IMR-90 (cell line): ENCODE measurements around the gene FBXL13. TPM values are rescaled to one million over a fixed set of nuclear protein-coding genes. Genes with fewer than 3 reads are reported as not detected.
"Not testable (repeated sequence)": the region's sequence is repeated elsewhere in the genome, so short reads cannot be mapped to it uniquely, and the experiment has no call there.

Source experiments
- ATAC-seq: fragments of 200-7000 bp; cut with Tn5 transposase; 2 replicates; pipeline ENCODE4 v1.9.1; 2020; ENCODE audit warnings: low read depth, mild to moderate bottlenecking, moderate library complexity
- BruUV-seq: library from RNA; stranded (reverse); fragments of 400-500 nt; replicated peaks from 2 replicates; lab custom pipeline; 2021; lab: Mats Ljungman, UMichigan
- CTCF ChIA-PET: fragments of 300-600 bp; formaldehyde crosslinking; extraction: SDS; loops from one replicate; lab custom pipeline; 2021; ENCODE audit warnings: antibody characterized with exemption; lab: Yijun Ruan, JAX
- POLR2A ChIA-PET: fragments of 300-600 bp; sonication (Branson Sonifier 250); formaldehyde crosslinking; loops from one replicate; lab custom pipeline; 2022; ENCODE audit warnings: antibody characterized with exemption; ENCODE audit not compliant: unreplicated experiment; lab: Charles Lee
- DNase-seq: peaks from one replicate; pipeline ENCODE4 v3.0.0; 2013
- H2AFZ ChIP-seq: replicated peaks from 2 replicates; pipeline ENCODE3; 2013; ENCODE audit warnings: low read length, mild to moderate bottlenecking; ENCODE audit not compliant: poor library complexity
- H2AK5ac ChIP-seq: 2 replicates; pipeline ENCODE4 v1.6.1; 2013; ENCODE audit warnings: low read depth, low read length, inconsistent platforms
- H2AK9ac ChIP-seq: replicated peaks from 2 replicates; pipeline ENCODE3; 2013; ENCODE audit warnings: mild to moderate bottlenecking, low read depth, low read length, moderate library complexity; ENCODE audit not compliant: poor library complexity
- H2BK120ac ChIP-seq: 2 replicates; pipeline ENCODE4 v1.6.1; 2013; ENCODE audit warnings: low read depth, low read length, inconsistent platforms
- H2BK15ac ChIP-seq: 3 replicates; pipeline ENCODE4 v1.6.1; 2013; ENCODE audit warnings: low read depth, low read length, inconsistent platforms
- H2BK20ac ChIP-seq: 2 replicates; pipeline ENCODE4 v1.6.1; 2013; ENCODE audit warnings: low read depth, mild to moderate bottlenecking, inconsistent platforms, low read length, moderate library complexity
- H2BK5ac ChIP-seq: 2 replicates; pipeline ENCODE4 v1.6.1; 2013; ENCODE audit warnings: mild to moderate bottlenecking, low read depth, low read length, inconsistent platforms; ENCODE audit not compliant: poor library complexity, severe bottlenecking
- H3K14ac ChIP-seq: replicated peaks from 2 replicates; pipeline ENCODE4 v1.6.1; 2013; ENCODE audit warnings: low read depth, low read length, inconsistent platforms
- H3K18ac ChIP-seq: 2 replicates; pipeline ENCODE4 v1.6.1; 2013; ENCODE audit warnings: low read depth, low read length, control low read depth
- H3K23ac ChIP-seq: 2 replicates; pipeline ENCODE4 v1.6.1; 2013; ENCODE audit warnings: low read depth, low read length, inconsistent platforms
- H3K27ac ChIP-seq: 2 replicates; pipeline ENCODE4 v1.5.1; 2013; ENCODE audit warnings: mild to moderate bottlenecking, control low read depth, low read length; ENCODE audit not compliant: insufficient read depth
- H3K27me3 ChIP-seq: 2 replicates; pipeline ENCODE4 v1.6.1; 2013; ENCODE audit warnings: low read length; ENCODE audit not compliant: control insufficient read depth, insufficient read depth
- H3K36me3 ChIP-seq: 2 replicates; pipeline ENCODE4 v1.6.1; 2013; ENCODE audit warnings: low read length, mixed read lengths; ENCODE audit not compliant: control insufficient read depth, insufficient read depth
- H3K4ac ChIP-seq: 2 replicates; pipeline ENCODE4 v1.6.1; 2013; ENCODE audit warnings: low read depth, low read length, inconsistent platforms
- H3K4me1 ChIP-seq: 2 replicates; pipeline ENCODE4 v1.6.1; 2013; ENCODE audit warnings: low read length, mixed read lengths; ENCODE audit not compliant: control insufficient read depth, insufficient read depth
- H3K4me2 ChIP-seq: 2 replicates; pipeline ENCODE4 v1.6.1; 2013; ENCODE audit warnings: low read depth, mild to moderate bottlenecking, control low read depth, low read length, moderate library complexity
- H3K4me3 ChIP-seq: 2 replicates; pipeline ENCODE4 v1.5.1; 2013; ENCODE audit warnings: low read depth, mild to moderate bottlenecking, control low read depth, low read length, moderate library complexity; ENCODE audit not compliant: insufficient read depth
- H3K56ac ChIP-seq: 2 replicates; pipeline ENCODE4 v1.6.1; 2013; ENCODE audit warnings: low read length, inconsistent platforms; ENCODE audit not compliant: insufficient read depth; ENCODE audit errors: extremely low read depth
- H3K79me1 ChIP-seq, 2 experiments: 2 replicates each; pipeline ENCODE4 v1.6.1; 2013; ENCODE audit warnings: low read length in 2 of 2, inconsistent platforms in 1 of 2, low read depth in 1 of 2
- H3K9ac ChIP-seq: 2 replicates; pipeline ENCODE4 v1.6.1; 2013; ENCODE audit warnings: low read depth, low read length, control low read depth
- H3K9me1 ChIP-seq: 2 replicates; pipeline ENCODE4 v1.6.1; 2013; ENCODE audit warnings: low read length, inconsistent platforms; ENCODE audit not compliant: insufficient read depth
- H3K9me3 ChIP-seq: 2 replicates; pipeline ENCODE4 v1.6.1; 2013; ENCODE audit warnings: low read length; ENCODE audit not compliant: control insufficient read depth, insufficient read depth
- H4K20me1 ChIP-seq: 2 replicates; pipeline ENCODE4 v1.6.1; 2013; ENCODE audit warnings: low read length, inconsistent platforms; ENCODE audit not compliant: insufficient read depth
- H4K5ac ChIP-seq: 2 replicates; pipeline ENCODE4 v1.6.1; 2013; ENCODE audit warnings: mild to moderate bottlenecking, low read depth, low read length, control low read depth
- H4K8ac ChIP-seq, 2 experiments: 2 replicates each; pipeline ENCODE4 v1.6.1; 2013; ENCODE audit warnings: low read depth in 2 of 2, low read length in 2 of 2, control low read depth in 1 of 2, inconsistent platforms in 1 of 2
- H4K91ac ChIP-seq: 2 replicates; pipeline ENCODE4 v1.6.1; 2013; ENCODE audit warnings: low read depth, low read length, inconsistent platforms; ENCODE audit not compliant: insufficient read depth
- WGBS, 2 experiments: methylation state at CpG; one replicate each; pipeline versions ENCODE4 v1.1.5 to v1.1.7; 2013; ENCODE audit warnings: missing lambda C conversion rate in 2 of 2; ENCODE audit not compliant: insufficient read length in 1 of 2; ENCODE audit errors: extremely low coverage in 2 of 2; 5-methylcytosine and 5-hydroxymethylcytosine counted together
- dilution Hi-C: fragments of 300-500 bp; cut with HindIII; formaldehyde crosslinking; loops from one replicate; pipeline ENCODE4 v1.14.3; 2018; ENCODE audit warnings: low sequenced_read_pairs; ENCODE audit not compliant: unreplicated experiment
- in situ Hi-C: fragments of 300-500 bp; cut with MboI; formaldehyde crosslinking; loops from 3 replicates; pipeline ENCODE4 v1.14.3; 2019; ENCODE audit warnings: low sequenced_read_pairs, inconsistent platforms, mixed read lengths
- intact Hi-C: fragments of 100-400 bp; cut with micrococcal nuclease; formaldehyde crosslinking; loops from 2 replicates; pipeline ENCODE4 v1.10.0; 2022
- polyA plus RNA-seq, 3 experiments: library from polyadenylated mRNA; depleted of rRNA; stranded (reverse); fragments of >200 nt; gene quantifications; 2 replicates each; pipeline ENCODE4 v1.2.3, GENCODE V29; 2012; ENCODE audit warnings: low replicate concordance in 1 of 3
- total RNA-seq: library from RNA; depleted of rRNA; stranded (reverse); fragments of >200 nt; gene quantifications from 2 replicates; pipeline ENCODE4 v1.2.3, GENCODE V29; 2012

The FBXL13 gene
- total and polyA plus RNA-seq, 2 of the 4 experiments (the other 2 are of a cell fraction): 0.24 to 0.36 TPM

DNA sequence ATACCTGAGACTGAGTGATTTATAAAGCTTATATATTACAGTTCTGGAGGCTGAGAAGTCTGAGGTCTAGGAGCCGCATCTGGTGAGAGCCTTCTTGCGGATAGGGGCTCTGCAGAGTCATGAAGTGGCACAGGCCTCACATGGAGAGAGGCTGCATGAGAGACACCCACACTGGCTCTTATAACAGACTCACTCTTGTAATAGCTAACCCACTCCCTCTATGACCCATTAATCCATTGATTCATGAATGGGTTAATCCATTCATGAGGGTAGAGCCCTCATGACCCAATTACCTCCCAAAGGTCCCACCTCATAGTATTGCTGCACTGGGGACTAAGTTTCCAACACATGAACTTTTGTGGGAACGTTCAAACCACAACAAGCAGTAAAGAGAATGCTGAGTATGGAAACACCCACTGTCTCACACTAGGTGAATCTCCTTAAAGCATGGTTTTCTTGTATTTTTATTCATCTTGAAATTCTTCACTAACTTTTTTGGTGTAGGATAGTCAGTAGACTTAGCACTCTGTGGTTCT is 304.9 kb downstream of the FBXL13 start:
- H3K9me3 ChIP-seq, DNase-seq, dilution Hi-C loops, H3K18ac ChIP-seq, CTCF ChIA-PET, H4K5ac ChIP-seq, H2BK120ac ChIP-seq, ATAC-seq, H3K4me3 ChIP-seq, H2AK9ac ChIP-seq, H3K4ac ChIP-seq, in situ Hi-C loops, H3K27ac ChIP-seq, H2AK5ac ChIP-seq, H3K36me3 ChIP-seq, intact Hi-C loops, H3K14ac ChIP-seq, H3K4me2 ChIP-seq, H3K56ac ChIP-seq, H2AFZ ChIP-seq, H3K79me1 ChIP-seq, H3K4me1 ChIP-seq, H2BK5ac ChIP-seq, POLR2A ChIA-PET, BruUV-seq, H2BK15ac ChIP-seq, H4K20me1 ChIP-seq, H2BK20ac ChIP-seq, H3K9me1 ChIP-seq, H3K9ac ChIP-seq, H4K8ac ChIP-seq, H4K91ac ChIP-seq, H3K23ac ChIP-seq, H3K27me3 ChIP-seq: not testable (repeated sequence)
- WGBS, 2 experiments: no CpG with 5 or more reads among the region's 3 CpGs

DNA sequence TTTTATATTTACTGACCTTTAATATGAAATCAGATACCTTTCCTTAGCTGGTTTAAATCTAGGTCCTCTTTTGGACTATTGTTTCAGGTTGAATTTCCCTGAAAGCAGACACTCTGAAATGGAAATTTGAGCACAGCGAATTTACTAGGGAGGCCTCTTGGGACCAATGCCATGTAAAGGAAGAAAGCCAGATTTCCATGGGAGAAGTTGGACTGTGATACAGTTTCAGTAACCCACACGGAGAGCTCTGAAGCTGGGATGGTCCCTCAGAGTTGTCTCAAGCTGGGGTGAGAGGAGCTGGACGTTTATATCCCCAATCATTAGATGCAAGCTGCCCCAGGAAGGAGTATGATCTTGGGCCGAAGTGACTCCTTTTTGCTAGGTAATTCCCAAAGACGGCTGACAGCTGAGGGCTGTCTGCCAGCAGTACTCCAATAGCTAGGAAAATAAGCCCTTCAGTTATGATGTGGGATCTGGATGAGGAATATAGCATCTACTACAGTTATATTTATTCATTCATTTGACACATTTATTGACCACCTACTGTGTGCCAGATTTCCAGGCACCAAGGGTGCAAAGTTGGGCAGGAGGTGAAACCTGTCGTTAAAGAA is 311.2 kb downstream of the FBXL13 start:
- H3K36me3 ChIP-seq, H3K4me1 ChIP-seq, H2AK9ac ChIP-seq, POLR2A ChIA-PET, H4K20me1 ChIP-seq, dilution Hi-C loops, H3K79me1 ChIP-seq, H3K4me3 ChIP-seq, H2AFZ ChIP-seq, in situ Hi-C loops, CTCF ChIA-PET, BruUV-seq, H3K9me3 ChIP-seq, H3K9me1 ChIP-seq, H3K27me3 ChIP-seq: not testable (repeated sequence)
- peak overlapping the region; percentile 38; the same call in 1 of the 2 replicates for H3K9ac ChIP-seq
- peak overlapping the region; percentile 77 for H3K4me2 ChIP-seq
- no CpG with 5 or more reads among the region's 6 CpGs for WGBS, 2 experiments
- H3K23ac ChIP-seq: 0 out of 2 replicates have a peak overlapping the region, but pooled peaks have one; percentile 8
- peak overlapping the region; percentile 93 for H3K18ac ChIP-seq
- ATAC-seq (peak; percentile 21), DNase-seq (peak; percentile 6)
- H4K5ac ChIP-seq: peak overlapping the region; percentile 89
- peak overlapping the region; percentile 60; the same call in 1 of the 3 replicates for H2BK15ac ChIP-seq
- peak overlapping the region; percentile 81 for H3K14ac ChIP-seq
- H2AK5ac ChIP-seq: peak overlapping the region; percentile 59
- peak overlapping the region; percentile 65 for H3K27ac ChIP-seq
- H4K91ac ChIP-seq: peak overlapping the region; percentile 66; the same call in 1 of the 2 replicates
- intact Hi-C loops: loop anchor here (5.0 kb wide), 1 partner anchor 149 kb away; the partner anchor contains the start of gene LRRC17
- H4K8ac ChIP-seq: peak overlapping the region; percentile 12 to 79; a peak in 3 of 4 replicates
- peak overlapping the region; percentile 81 for H2BK5ac ChIP-seq
- peak overlapping the region; percentile 72 for H3K4ac ChIP-seq
- H2BK120ac ChIP-seq: peak overlapping the region; percentile 88
- H3K56ac ChIP-seq: peak overlapping the region; percentile 32; the same call in 1 of the 2 replicates
- peak overlapping the region; percentile 86 for H2BK20ac ChIP-seq
